WTC11 (cell line): ENCODE results near the gene THSD4. TPM values are rescaled to one million over a fixed set of nuclear protein-coding genes. Genes with fewer than 3 reads are reported as not detected.
A peak's percentile ranks its signal among the peaks of the same experiment; 100 is the strongest.

Experiments
- ATAC-seq: fragments of 200-7000 bp; cut with Tn5 transposase; 2 replicates; pipeline ENCODE4 v1.10.0; 2021; ENCODE audit warnings: mild to moderate bottlenecking, moderate library complexity
- CTCF ChIA-PET: fragments of 300-600 bp; sonication (Branson Sonifier 250); formaldehyde crosslinking; loops from one replicate; lab custom pipeline; 2021; ENCODE audit warnings: antibody characterized with exemption; lab: Charles Lee
- POLR2A ChIA-PET: fragments of 350-600 bp; sonication (Branson Sonifier 250); formaldehyde crosslinking; loops from one replicate; lab custom pipeline; 2021; ENCODE audit warnings: antibody characterized with exemption; lab: Charles Lee
- DNase-seq: peaks from one replicate; pipeline ENCODE4 v3.0.0; 2021; ENCODE audit warnings: low spot score
- H3K27ac Mint-ChIP-seq: 2 replicates; pipeline ENCODE4 v1.8.0; 2021; ENCODE audit warnings: mixed read lengths
- H3K27me3 Mint-ChIP-seq: 2 replicates; pipeline ENCODE4 v1.8.0; 2021; ENCODE audit warnings: low read depth, mild to moderate bottlenecking, moderate library complexity, mixed read lengths
- H3K36me3 Mint-ChIP-seq: 2 replicates; pipeline ENCODE4 v1.8.0; 2021; ENCODE audit warnings: mixed read lengths
- H3K4me1 Mint-ChIP-seq: 2 replicates; pipeline ENCODE4 v1.8.0; 2022; ENCODE audit warnings: mixed read lengths
- H3K4me3 Mint-ChIP-seq: 2 replicates; pipeline ENCODE4 v1.8.0; 2021; ENCODE audit warnings: mild to moderate bottlenecking, moderate library complexity, mixed read lengths
- H3K9me3 Mint-ChIP-seq: 2 replicates; pipeline ENCODE4 v1.8.0; 2021; ENCODE audit warnings: mixed read lengths
- ATF1 ChIP-seq: sonication (generic); formaldehyde crosslinking; IDR thresholded peaks from 2 replicates; pipeline ENCODE4 v1.8.1; 2023; ENCODE audit warnings: mild to moderate bottlenecking, moderate library complexity, missing genetic modification reagents
- CREM ChIP-seq: sonication (generic); formaldehyde crosslinking; IDR thresholded peaks from 2 replicates; pipeline ENCODE4 v1.8.1; 2022; ENCODE audit warnings: mild to moderate bottlenecking, missing genetic modification reagents, moderate library complexity
- E2F4 ChIP-seq: sonication (generic); formaldehyde crosslinking; IDR thresholded peaks from 2 replicates; pipeline ENCODE4 v1.8.1; 2022; ENCODE audit warnings: low read depth, mild to moderate bottlenecking, moderate library complexity, missing genetic modification reagents, borderline replicate concordance
- ERG ChIP-seq: fragments of 250-450 bp; sonication (Bioruptor Pico); IDR thresholded peaks from 2 replicates; pipeline ENCODE4 v1.8.0; 2021; ENCODE audit warnings: mild to moderate bottlenecking
- GABPB1 ChIP-seq: sonication (generic); formaldehyde crosslinking; IDR thresholded peaks from 2 replicates; pipeline ENCODE4 v1.8.1; 2023; ENCODE audit warnings: mild to moderate bottlenecking, missing genetic modification reagents
- MLX ChIP-seq: sonication (generic); formaldehyde crosslinking; IDR thresholded peaks from 2 replicates; pipeline ENCODE4 v1.8.1; 2023; ENCODE audit warnings: mild to moderate bottlenecking, missing genetic modification reagents, moderate library complexity
- MYBL2 ChIP-seq: sonication (generic); formaldehyde crosslinking; IDR thresholded peaks from 2 replicates; pipeline ENCODE4 v1.8.1; 2023; ENCODE audit warnings: mild to moderate bottlenecking, moderate library complexity, missing genetic modification reagents
- NR1H2 ChIP-seq: sonication (generic); formaldehyde crosslinking; IDR thresholded peaks from 2 replicates; pipeline ENCODE4 v1.9.0; 2021; ENCODE audit warnings: mild to moderate bottlenecking, moderate library complexity, missing genetic modification reagents
- NR3C1 ChIP-seq: sonication (generic); formaldehyde crosslinking; conservative IDR thresholded peaks from 2 replicates; pipeline ENCODE4 v1.8.1; 2023; ENCODE audit warnings: low read depth, mild to moderate bottlenecking, missing genetic modification reagents
- OVOL2 ChIP-seq: fragments of 250-450 bp; sonication (Bioruptor Pico); IDR thresholded peaks from 2 replicates; pipeline ENCODE4 v1.9.0; 2021; ENCODE audit warnings: mild to moderate bottlenecking, borderline replicate concordance
- SMAD4 ChIP-seq: sonication (generic); formaldehyde crosslinking; IDR thresholded peaks from 2 replicates; pipeline ENCODE4 v1.8.0; 2022; ENCODE audit warnings: mild to moderate bottlenecking, missing genetic modification reagents
- SP1 ChIP-seq: sonication (generic); formaldehyde crosslinking; conservative IDR thresholded peaks from 2 replicates; pipeline ENCODE4 v1.8.1; 2022; ENCODE audit warnings: missing genetic modification reagents
- STAT6 ChIP-seq: sonication (generic); formaldehyde crosslinking; conservative IDR thresholded peaks from 2 replicates; pipeline ENCODE4 v1.8.1; 2023; ENCODE audit warnings: mild to moderate bottlenecking, low read depth, missing genetic modification reagents, moderate library complexity
- TEAD1 ChIP-seq: sonication (generic); formaldehyde crosslinking; IDR thresholded peaks from 2 replicates; pipeline ENCODE4 v1.8.0; 2022; ENCODE audit warnings: mild to moderate bottlenecking, missing genetic modification reagents
- TP53 ChIP-seq: sonication (generic); formaldehyde crosslinking; IDR thresholded peaks from 2 replicates; pipeline ENCODE4 v1.8.1; 2023; ENCODE audit warnings: mild to moderate bottlenecking, missing genetic modification reagents
- ZNF232 ChIP-seq: sonication (generic); formaldehyde crosslinking; IDR thresholded peaks from 2 replicates; pipeline ENCODE4 v1.8.0; 2022; ENCODE audit warnings: mild to moderate bottlenecking, missing genetic modification reagents
- ZNF317 ChIP-seq: sonication (generic); formaldehyde crosslinking; IDR thresholded peaks from 2 replicates; pipeline ENCODE4 v1.8.1; 2023; ENCODE audit warnings: low read depth, mild to moderate bottlenecking, moderate library complexity, missing genetic modification reagents, borderline replicate concordance
- total RNA-seq: library from RNA; stranded (reverse); gene quantifications from 3 replicates; pipeline ENCODE4 v1.2.3, GENCODE V29; 2021
- TF ChIP-seq, protein P1 (sequence below): sonication (generic); formaldehyde crosslinking; IDR thresholded peaks from 2 replicates; pipeline ENCODE4 v1.8.1; 2023; ENCODE audit warnings: mild to moderate bottlenecking, moderate library complexity, missing genetic modification reagents
- TF ChIP-seq, protein P2 (sequence below): fragments of 250-450 bp; sonication (Bioruptor Pico); IDR thresholded peaks from 2 replicates; pipeline ENCODE4 v1.9.0; 2021; ENCODE audit warnings: mild to moderate bottlenecking

THSD4 gene
- total RNA-seq, 1 experiment from 2014 or later: 7.8 TPM

GRCh38 chr15:71136159-71136783, 21.0 kb downstream of the THSD4 start (continued):
- no peak for TF ChIP-seq SP1 (CRISPR knock-in tag)

DNA sequence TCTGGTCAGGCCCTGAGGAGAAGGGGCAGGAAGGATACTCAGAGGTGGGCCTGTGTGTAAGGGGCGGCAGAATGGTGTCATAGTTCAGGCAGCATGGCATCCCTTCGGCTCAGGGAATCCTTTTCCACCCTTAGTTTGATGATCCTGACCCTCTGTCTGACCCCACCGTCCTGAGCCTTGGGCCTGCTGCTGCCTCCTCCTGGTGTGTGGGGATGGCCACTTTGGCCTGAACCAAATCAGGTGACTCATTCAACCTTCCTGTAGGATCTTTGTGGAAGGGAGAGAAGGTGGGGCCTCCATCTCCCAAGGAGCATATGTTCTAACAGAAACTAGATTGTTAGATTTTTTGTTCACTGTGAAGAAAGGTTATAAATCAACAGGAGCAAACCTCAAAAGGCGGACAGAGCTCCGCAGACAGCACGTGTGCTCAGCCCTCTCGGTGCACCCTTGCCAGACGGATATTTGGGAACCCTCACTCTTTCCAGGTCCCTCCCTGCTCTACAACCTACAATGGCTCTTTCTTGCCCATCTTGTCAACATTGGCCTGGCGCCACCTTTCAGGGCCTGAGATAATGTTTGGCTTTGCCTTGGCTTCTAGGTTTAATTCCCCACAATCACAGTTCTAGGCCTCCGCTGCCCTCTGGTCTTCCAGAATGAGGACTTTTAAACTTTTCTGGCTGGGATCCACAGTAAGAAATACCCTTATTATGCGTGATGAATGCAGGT, 21.7 kb downstream of the THSD4 start:
- Mint-ChIP-seq H3K4me1 (peaks cover 17% of the 10 kb centered on the region), H3K27me3 (no peaks in the 10 kb centered on the region), H3K4me3 (no peak overlapping the region), H3K9me3 (peaks cover 8% of the 10 kb centered on the region; the same call in 1 of the 2 replicates), H3K27ac (no peak overlapping the region), H3K36me3 (no peaks in the 10 kb centered on the region)
- TF ChIP-seq ERG (CRISPR knock-in tag): no peak
- no peak for TF ChIP-seq STAT6 (CRISPR knock-in tag)
- TF ChIP-seq SMAD4 (CRISPR knock-in tag): no peak
- no peak for TF ChIP-seq NR3C1 (CRISPR knock-in tag)
- no peak for TF ChIP-seq MLX (CRISPR knock-in tag)
- TF ChIP-seq E2F4: no peak
- no peak for TF ChIP-seq ZNF232
- TF ChIP-seq NR1H2: no peak
- TF ChIP-seq ZNF317 (CRISPR knock-in tag): no peak
- TF ChIP-seq, protein P1, sequence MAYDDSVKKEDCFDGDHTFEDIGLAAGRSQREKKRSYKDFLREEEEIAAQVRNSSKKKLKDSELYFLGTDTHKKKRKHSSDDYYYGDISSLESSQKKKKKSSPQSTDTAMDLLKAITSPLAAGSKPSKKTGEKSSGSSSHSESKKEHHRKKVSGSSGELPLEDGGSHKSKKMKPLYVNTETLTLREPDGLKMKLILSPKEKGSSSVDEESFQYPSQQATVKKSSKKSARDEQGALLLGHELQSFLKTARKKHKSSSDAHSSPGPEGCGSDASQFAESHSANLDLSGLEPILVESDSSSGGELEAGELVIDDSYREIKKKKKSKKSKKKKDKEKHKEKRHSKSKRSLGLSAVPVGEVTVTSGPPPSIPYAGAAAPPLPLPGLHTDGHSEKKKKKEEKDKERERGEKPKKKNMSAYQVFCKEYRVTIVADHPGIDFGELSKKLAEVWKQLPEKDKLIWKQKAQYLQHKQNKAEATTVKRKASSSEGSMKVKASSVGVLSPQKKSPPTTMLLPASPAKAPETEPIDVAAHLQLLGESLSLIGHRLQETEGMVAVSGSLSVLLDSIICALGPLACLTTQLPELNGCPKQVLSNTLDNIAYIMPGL (CRISPR knock-in tag): no peak
- no peak for TF ChIP-seq CREM (CRISPR knock-in tag)
- no peak for TF ChIP-seq OVOL2
- no peak for TF ChIP-seq TP53 (CRISPR knock-in tag)
- no peak for TF ChIP-seq ATF1
- no peak for TF ChIP-seq MYBL2 (CRISPR knock-in tag)
- TF ChIP-seq GABPB1: no peak
- TF ChIP-seq, protein P2, sequence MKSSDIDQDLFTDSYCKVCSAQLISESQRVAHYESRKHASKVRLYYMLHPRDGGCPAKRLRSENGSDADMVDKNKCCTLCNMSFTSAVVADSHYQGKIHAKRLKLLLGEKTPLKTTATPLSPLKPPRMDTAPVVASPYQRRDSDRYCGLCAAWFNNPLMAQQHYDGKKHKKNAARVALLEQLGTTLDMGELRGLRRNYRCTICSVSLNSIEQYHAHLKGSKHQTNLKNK (CRISPR knock-in tag): no peak
- TF ChIP-seq TEAD1 (CRISPR knock-in tag): no peak
- ChIA-PET CTCF (interaction anchor here (0.7 kb wide), 1 partner anchor 17 kb away, joined by 3 read pairs; no protein-coding TSS in a partner anchor), POLR2A (no interaction called here)
- ATAC-seq (peak; percentile 24; the same call in 1 of the 2 replicates), DNase-seq (no peak)
